Adipocyte (in vitro differentiated cells): ENCODE results near the gene MGLL.
A peak's percentile ranks its signal among the peaks of the same experiment; 100 is the strongest.

ENCODE experiments used
- DNase-seq: peaks from one replicate; pipeline ENCODE4 v3.0.0-alpha.2; 2015; ENCODE audit warnings: low read depth
- H3K27me3 ChIP-seq: replicated peaks from 2 replicates; pipeline ENCODE4 v1.7.0; 2013; ENCODE audit warnings: mild to moderate bottlenecking, low read length, moderate library complexity; ENCODE audit not compliant: control insufficient read depth, insufficient read depth
- H3K36me3 ChIP-seq: 2 replicates; pipeline ENCODE4 v1.7.0; 2013; ENCODE audit warnings: low read length, mild to moderate bottlenecking, moderate library complexity; ENCODE audit not compliant: control insufficient read depth, insufficient read depth, severe bottlenecking
- H3K4me1 ChIP-seq: 2 replicates; pipeline ENCODE4 v1.7.0; 2013; ENCODE audit warnings: mild to moderate bottlenecking, low read length, moderate library complexity; ENCODE audit not compliant: control insufficient read depth, insufficient read depth
- H3K4me3 ChIP-seq: 2 replicates; pipeline ENCODE4 v1.7.0; 2013; ENCODE audit warnings: mild to moderate bottlenecking, low read length, moderate library complexity
- H3K9ac ChIP-seq: 2 replicates; pipeline ENCODE4 v1.7.0; 2013; ENCODE audit warnings: mild to moderate bottlenecking, low read length, moderate library complexity
- H3K9me3 ChIP-seq: 2 replicates; pipeline ENCODE4 v1.7.0; 2013; ENCODE audit warnings: mild to moderate bottlenecking, low read length, moderate library complexity; ENCODE audit not compliant: control insufficient read depth

The MGLL gene

DNA sequence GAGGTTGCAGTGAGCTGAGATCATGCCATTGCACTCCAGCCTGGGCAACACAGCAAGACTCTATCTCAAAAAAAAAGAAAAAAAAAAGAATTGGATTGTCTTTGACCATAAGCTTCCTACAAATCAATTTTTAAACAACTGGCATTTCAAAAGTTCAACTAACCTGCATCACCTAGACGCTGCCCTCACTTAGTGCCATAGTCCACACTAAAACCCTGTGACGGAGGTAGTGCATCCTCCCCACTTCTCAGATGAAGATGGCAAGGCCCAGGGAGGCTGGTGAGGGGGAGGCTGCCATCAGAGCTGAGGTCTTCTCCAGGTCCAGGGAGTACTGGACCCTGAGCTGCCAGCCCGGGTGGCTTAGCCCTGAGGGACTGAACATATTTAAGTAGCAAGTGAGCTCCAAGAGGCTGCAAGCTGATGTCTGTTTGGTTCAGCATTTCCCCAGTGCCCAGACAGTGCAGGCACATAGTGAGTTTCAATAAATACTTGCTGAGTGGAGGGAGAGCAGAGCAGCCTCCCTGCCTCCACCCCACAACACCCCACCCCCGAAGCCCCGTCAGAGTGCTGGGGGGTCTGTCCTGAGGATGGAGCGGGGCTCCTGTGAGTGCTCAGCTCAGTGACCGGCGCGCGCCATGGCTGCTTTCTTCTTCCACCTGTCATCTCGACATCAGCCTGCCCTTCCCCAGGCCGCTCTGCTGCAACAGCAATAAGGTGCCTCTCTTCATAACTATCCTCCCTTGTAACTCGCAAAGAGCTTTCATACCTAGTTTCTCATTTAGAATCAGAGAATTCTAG is 52.8 kb downstream of the MGLL start:
- Histone ChIP-seq H3K4me1 (peaks cover 55% of the 10 kb centered on the region), H3K36me3 (peaks cover 11% of the 10 kb centered on the region), H3K9ac (no peak overlapping the region), H3K27me3 (no peaks in the 10 kb centered on the region), H3K4me3 (no peak overlapping the region), H3K9me3 (peaks cover 11% of the 10 kb centered on the region)
- DNase-seq: no peak

DNA sequence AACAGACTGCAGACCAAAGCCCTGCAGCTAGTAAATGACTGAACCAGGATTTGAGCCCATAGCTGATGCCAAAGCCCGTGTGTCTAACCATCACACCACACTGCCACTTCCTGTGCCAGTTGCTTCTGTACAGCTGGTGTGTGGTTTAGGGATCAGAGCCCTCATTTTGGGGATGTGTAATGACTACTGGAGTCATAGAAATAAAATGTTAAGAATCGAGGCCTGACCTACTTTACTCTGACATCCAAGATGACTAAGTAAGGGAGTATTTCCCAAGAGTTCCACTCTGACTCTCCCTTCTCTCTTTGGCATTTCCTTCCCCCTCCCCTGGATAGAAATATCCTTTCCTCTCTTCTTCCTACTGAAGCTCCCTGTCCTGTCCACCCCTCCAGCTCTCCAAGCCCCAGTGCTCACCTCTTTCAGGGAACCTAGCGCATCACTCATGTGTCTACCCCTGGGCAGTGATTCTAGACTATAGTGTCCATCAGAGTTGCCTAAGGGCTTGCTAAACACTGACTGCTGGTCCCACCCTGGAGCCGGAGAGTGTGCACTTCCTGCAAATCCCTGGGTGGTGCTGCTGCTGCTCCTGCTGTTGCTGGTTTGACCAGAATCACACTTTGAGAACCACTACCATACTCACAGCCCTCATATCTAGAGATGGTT is 53.8 kb downstream of the MGLL start:
- peaks cover 11% of the 10 kb centered on the region for H3K36me3 ChIP-seq
- H3K4me3 ChIP-seq: peak overlapping the region; percentile 2

DNA sequence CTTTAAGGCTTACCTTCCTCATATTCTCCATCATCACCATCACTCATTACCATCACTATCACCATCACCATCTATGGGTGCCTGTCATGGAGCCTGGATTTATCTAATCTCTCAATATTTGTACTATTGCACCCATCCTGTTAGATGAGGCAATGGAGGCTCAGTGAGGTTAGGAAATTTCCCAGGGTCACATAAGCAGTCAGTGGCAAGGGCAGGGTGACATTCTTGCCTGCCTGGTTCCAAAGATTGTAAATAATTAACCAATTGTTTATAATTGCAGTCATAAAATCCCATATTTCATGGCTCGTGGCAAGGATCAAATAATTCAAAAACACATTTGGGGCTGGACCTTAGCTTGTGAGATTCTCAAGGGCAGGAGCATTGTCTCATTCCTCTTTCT is 55.2 kb downstream of the MGLL start:
- peaks cover 11% of the 10 kb centered on the region for H3K9me3 ChIP-seq
- no peaks in the 10 kb centered on the region for H3K27me3 ChIP-seq
- no peak overlapping the region for H3K9ac ChIP-seq
- H3K36me3 ChIP-seq: peaks cover under 1% of the 10 kb centered on the region
- DNase-seq: no peak
- H3K4me3 ChIP-seq: no peak overlapping the region
- H3K4me1 ChIP-seq: peaks cover 49% of the 10 kb centered on the region

More for the DNA sequence above, 53.8 kb downstream of the MGLL start:
- Histone ChIP-seq H3K9ac (peak overlapping the region; percentile 44), H3K27me3 (no peaks in the 10 kb centered on the region), H3K4me1 (peaks cover 55% of the 10 kb centered on the region), H3K9me3 (peaks cover 11% of the 10 kb centered on the region)
- DNase-seq: peak; percentile 95

DNA sequence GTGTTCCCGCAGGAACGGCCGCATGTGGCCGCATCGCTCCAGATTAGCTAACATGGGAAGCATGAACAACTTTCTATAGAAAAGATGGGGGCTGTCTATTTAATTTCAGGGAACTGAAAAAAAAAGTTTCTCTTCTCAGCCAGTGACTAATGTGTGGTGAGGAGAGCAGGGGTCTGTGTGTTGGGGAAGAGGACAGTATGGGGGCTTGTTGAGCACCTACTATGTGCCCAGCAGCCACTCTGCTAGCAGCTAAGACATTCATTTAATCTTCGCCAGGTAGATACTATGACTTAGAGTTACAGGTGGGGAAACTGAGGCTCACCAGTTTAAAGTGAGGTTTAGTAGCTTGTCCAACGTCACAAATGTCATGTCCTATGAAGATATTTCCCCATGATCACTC is 56.6 kb downstream of the MGLL start:
- Histone ChIP-seq H3K9me3 (peaks cover 11% of the 10 kb centered on the region), H3K27me3 (no peaks in the 10 kb centered on the region), H3K9ac (no peak overlapping the region)

DNA sequence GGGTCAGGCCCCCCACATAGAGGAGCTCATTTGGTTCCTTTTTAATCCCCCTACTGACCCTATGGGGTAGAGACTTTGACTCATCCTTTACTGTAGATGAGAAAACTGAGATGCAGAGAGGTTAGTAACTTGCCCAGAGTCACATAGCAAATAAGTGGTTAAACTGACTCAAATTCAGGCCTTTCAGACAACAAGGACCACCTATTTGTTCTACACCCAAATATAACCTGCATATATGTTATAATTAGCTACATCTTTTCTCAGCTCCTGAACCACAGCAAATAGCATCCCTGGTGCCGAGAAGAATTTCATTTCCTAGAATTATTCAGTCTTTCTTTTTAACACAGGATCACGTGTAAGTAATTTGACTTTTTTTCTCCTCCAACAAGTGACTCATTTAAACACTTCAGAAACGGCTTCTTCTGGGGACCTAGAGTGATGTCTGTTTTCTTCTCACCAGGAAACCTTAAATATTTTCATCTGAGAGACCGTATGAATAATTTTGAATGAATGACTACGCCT is 57.4 kb downstream of the MGLL start:
- Histone ChIP-seq H3K36me3 (peaks cover 15% of the 10 kb centered on the region), H3K27me3 (no peaks in the 10 kb centered on the region), H3K9ac (no peak overlapping the region), H3K9me3 (peaks cover 11% of the 10 kb centered on the region), H3K4me1 (peaks cover 34% of the 10 kb centered on the region), H3K4me3 (no peak overlapping the region)
- DNase-seq: peak; percentile 49

More for the DNA sequence above, 56.6 kb downstream of the MGLL start:
- peaks cover 37% of the 10 kb centered on the region for H3K4me1 ChIP-seq
- no peak overlapping the region for H3K4me3 ChIP-seq
- peaks cover 7% of the 10 kb centered on the region for H3K36me3 ChIP-seq
- DNase-seq: no peak

DNA sequence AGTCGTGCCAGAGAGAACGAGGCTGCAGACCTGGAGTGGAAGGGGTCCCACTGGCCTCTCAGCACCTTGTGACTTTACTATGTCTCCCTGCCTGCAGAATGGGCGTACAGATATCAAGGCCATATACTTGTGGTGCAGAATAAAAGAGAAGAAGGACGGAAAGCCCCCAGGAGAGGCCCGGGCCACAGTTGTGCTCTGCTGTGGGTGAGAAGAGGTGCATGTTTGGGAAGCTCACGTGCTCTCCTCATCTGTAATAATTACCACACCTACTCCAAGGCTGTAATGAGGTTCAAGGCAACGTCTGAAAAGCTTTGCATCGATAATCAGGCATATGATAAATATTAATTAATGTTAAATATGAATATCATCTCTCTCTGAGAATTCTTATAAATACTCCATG is 58.0 kb downstream of the MGLL start:
- Histone ChIP-seq H3K4me3 (no peak overlapping the region), H3K36me3 (peaks cover 21% of the 10 kb centered on the region), H3K4me1 (peaks cover 31% of the 10 kb centered on the region), H3K27me3 (no peaks in the 10 kb centered on the region), H3K9ac (no peak overlapping the region), H3K9me3 (peaks cover 11% of the 10 kb centered on the region)
- DNase-seq: no peak

DNA sequence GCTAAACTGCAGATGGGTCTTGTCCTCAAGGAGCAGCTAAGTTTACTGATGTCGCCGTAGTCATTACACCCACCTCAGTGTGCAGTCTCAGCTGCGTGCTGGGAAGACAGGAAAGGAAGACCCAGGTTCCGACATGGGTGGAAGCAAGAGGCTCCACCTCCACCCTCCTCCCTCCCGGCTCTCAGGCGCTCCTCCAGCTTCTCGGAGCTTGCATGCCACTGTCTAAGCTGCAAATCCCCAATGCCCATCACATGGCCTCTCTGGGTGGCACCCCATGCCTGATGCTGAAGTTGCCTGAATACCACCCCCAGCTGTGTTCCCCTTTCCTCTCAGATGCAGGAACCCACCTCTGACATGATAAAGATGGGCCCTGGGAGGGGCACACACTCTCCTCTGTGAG is 58.5 kb downstream of the MGLL start:
- Histone ChIP-seq H3K4me3 (no peak overlapping the region), H3K9ac (no peak overlapping the region), H3K36me3 (peaks cover 24% of the 10 kb centered on the region), H3K9me3 (peaks cover 11% of the 10 kb centered on the region), H3K27me3 (no peaks in the 10 kb centered on the region), H3K4me1 (peaks cover 27% of the 10 kb centered on the region)
- DNase-seq: no peak

DNA sequence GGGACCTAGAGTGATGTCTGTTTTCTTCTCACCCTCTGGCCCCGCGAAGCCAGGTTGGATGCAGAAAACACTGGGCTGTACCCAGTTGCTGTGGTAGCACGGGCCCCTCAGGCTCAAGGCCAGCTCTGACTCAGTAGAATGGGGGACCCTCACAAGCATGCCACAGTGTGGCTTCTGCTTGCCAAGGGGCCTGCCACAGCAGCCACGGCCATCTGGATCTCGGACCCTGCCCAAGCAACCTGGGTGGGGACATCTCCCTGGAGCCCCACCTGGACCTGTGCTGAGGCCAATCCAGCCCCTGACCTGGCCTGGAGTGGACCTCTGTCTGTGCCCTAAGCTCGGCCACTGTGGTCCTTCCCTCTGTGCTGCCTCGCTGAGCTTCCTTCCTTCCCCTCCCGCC is 59.0 kb downstream of the MGLL start:
- Histone ChIP-seq H3K36me3 (peaks cover 24% of the 10 kb centered on the region), H3K9me3 (peaks cover 11% of the 10 kb centered on the region), H3K27me3 (no peaks in the 10 kb centered on the region), H3K9ac (no peak overlapping the region), H3K4me3 (no peak overlapping the region), H3K4me1 (peaks cover 23% of the 10 kb centered on the region)
- DNase-seq: no peak

DNA sequence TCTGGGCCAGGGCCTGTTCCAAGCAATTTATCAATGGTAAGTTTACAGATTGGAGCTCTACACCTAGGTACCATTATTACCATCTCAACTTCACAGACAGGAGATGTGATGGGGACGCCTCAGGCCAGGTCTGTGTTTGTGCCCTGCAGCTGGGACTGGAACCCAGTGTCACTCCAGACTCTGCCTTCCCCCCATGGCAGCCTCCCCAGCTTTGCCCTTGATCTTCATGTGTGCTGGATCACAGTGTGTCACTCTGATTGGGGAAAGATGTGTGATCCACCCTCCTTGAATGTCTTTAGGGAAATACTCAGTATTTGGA is 59.6 kb downstream of the MGLL start:
- peaks cover 18% of the 10 kb centered on the region for H3K4me1 ChIP-seq
- no peak for DNase-seq
- no peak overlapping the region for H3K9ac ChIP-seq
- H3K4me3 ChIP-seq: no peak overlapping the region
- no peaks in the 10 kb centered on the region for H3K27me3 ChIP-seq
- H3K36me3 ChIP-seq: peaks cover 24% of the 10 kb centered on the region
- H3K9me3 ChIP-seq: peaks cover 7% of the 10 kb centered on the region

DNA sequence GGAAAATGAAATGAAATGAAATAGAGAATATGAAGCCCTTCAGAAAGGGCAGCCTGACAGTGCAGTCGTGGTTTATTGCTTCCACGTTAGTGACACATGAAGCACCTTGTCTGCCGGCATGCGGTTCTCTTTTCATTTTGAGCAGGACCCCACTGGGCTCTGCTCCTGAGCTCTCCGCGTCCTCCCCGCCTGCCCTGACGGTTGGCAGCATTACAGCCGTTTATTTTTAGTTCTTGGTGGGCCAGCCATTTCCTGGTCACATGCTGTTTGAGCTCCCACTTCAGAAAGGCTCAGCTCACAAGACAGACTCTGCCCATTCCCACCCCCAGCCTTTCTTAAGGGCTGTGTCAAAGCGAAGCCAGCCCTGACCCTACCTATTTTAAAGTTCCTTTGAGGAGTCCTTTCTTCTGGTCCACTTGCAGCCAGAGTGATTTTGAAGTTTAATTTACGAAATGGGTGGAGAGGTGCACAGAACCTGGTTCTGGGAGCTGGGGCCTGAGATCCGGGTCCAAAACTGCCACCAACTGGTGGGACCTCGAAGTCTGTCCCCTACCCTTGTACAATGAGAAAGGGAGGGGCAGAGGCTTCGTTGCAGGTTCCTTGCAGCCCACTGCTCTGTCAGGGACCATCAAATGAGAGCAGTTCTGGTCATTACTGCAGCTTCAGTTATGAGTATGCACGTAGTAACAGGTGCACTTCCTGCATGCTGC is 60.1 kb downstream of the MGLL start:
- Histone ChIP-seq H3K36me3 (peaks cover 24% of the 10 kb centered on the region), H3K9me3 (peaks cover 2% of the 10 kb centered on the region), H3K4me1 (peaks cover 13% of the 10 kb centered on the region), H3K9ac (peak overlapping the region; percentile 30), H3K4me3 (no peak overlapping the region), H3K27me3 (no peaks in the 10 kb centered on the region)
- DNase-seq: no peak

DNA sequence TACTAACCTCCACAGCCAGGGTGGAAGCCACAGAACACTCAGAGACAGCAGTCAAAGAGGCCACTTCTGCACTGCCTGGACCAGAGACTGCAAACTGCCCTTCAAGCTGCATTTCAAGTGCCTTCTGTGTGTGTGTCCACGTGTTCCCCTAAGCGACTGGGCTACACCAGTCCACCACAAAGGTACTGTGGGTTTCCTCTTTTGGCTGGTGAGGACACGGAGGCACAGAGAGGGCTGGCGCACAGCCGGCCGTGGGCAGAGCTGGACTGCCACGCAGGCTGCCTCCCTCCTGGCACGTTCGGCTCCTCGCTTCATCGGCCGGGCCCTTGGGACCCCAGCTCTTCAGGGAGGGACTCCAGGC is 60.9 kb downstream of the MGLL start:
- H3K36me3 ChIP-seq: peaks cover 24% of the 10 kb centered on the region
- H3K9me3 ChIP-seq: no peaks in the 10 kb centered on the region
- DNase-seq: no peak
- H3K27me3 ChIP-seq: no peaks in the 10 kb centered on the region
- peaks cover 8% of the 10 kb centered on the region for H3K4me1 ChIP-seq
- no peak overlapping the region for H3K4me3 ChIP-seq
- no peak overlapping the region for H3K9ac ChIP-seq
